GM12874 (cell line): ENCODE measurements around the gene RUSF1.

Source experiments
- TF ChIP-seq, protein P1 (sequence below): IDR thresholded peaks from 2 replicates; pipeline ENCODE4 v1.5.1; 2011; ENCODE audit warnings: low read depth, mild to moderate bottlenecking, control low read depth, low read length, moderate library complexity; ENCODE audit not compliant: insufficient read depth

RUSF1 gene

DNA sequence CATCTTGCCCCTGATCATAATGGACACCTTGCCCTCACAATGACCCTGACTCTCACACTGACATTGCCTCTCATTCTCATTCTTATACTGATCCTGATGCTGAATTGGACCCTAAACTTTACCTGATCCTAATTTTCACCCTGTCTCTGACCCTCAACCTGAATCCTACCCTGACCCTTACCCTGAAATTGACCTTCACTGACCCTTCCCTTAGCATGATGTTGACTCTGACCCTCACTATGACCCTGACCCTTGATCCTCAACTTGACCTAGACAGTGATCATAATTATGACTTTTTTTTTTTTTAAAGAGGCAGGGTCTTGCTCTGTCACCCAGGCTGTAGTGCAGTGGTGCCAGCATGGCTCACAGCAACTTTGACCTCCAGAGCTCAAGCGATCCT is 22.9 kb upstream of the RUSF1 start:
- TF ChIP-seq, protein P1, sequence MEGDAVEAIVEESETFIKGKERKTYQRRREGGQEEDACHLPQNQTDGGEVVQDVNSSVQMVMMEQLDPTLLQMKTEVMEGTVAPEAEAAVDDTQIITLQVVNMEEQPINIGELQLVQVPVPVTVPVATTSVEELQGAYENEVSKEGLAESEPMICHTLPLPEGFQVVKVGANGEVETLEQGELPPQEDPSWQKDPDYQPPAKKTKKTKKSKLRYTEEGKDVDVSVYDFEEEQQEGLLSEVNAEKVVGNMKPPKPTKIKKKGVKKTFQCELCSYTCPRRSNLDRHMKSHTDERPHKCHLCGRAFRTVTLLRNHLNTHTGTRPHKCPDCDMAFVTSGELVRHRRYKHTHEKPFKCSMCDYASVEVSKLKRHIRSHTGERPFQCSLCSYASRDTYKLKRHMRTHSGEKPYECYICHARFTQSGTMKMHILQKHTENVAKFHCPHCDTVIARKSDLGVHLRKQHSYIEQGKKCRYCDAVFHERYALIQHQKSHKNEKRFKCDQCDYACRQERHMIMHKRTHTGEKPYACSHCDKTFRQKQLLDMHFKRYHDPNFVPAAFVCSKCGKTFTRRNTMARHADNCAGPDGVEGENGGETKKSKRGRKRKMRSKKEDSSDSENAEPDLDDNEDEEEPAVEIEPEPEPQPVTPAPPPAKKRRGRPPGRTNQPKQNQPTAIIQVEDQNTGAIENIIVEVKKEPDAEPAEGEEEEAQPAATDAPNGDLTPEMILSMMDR = no peak

DNA sequence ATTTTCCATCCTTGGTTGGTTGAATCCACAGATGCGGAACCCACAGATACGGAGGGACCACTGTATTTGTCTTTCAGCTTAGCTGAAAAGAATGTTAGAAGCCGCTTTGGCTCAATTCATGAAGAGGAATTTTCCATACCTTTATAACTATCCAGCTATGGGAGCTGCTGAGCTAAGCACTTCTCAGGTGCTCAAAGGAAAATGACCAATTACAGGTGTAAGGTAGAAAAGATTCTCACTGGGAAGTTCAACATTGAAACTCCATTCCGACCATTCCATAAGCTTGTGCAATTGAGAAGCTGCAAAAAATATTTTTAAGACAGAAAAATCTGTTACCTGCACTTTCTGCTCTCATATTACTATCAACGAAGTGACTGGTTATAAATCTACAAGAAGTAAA is 22.2 kb upstream of the RUSF1 start:
- TF ChIP-seq, protein P1 = no peak

DNA sequence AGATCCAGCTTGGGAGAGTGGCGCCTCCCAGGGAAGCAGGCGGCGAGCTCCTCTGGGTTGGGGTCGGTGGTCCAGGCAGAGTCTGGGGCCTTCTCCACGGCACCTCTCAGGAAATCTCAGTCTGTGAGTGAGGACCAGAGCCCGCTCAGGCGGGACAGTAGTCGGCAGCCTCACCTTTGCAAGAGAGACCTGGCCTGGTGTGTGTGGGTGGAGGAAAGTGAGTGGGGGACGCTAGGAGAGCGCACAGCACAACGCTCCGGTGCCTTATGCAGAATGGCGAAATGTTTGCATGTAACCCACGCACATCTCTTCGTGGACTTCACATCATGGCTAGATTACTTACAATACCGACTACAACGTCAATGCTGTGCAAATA is 21.7 kb upstream of the RUSF1 start:
- TF ChIP-seq, protein P1 = no peak

DNA sequence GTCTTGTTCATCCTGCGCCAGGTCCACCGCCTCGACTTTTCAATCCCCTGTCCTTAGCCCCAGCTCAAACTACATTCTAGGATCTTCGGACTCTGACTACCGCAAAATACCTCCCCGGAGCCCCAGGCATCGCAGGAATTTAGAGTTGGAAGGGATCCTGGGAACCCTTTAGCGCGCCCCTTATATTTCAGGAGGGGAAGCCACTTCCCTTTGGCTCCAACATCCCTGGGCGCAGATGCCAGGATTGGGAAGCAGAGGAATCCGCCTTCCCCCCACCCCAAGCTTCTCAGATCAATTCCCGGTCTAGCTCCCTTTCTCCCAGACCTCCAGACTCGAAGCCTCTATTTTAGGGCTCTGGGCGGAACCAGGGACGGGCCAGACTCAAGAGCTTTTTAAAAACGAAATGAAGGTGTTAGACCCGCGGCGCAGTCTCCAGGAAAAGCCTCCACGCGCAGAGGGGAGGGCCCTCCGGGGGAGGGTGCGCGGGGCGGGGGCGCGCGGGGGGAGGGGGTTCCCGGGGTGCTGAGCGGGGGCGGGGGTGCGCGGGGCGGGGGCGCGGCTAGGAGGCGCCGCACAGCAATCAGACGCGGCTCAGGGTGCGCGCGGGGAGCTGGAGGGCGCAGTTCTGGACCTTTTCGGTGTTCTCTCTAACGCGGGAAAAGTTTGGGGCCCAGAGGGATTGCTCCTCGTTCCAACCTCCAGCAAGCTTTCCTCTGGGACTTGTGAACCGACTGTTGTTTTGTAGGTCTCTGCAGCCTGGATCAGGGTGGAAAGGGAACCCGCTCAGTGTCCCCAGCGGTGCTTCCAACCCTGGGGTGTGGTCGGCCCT is 21.1 kb upstream of the RUSF1 start:
- TF ChIP-seq, protein P1 = no peak

DNA sequence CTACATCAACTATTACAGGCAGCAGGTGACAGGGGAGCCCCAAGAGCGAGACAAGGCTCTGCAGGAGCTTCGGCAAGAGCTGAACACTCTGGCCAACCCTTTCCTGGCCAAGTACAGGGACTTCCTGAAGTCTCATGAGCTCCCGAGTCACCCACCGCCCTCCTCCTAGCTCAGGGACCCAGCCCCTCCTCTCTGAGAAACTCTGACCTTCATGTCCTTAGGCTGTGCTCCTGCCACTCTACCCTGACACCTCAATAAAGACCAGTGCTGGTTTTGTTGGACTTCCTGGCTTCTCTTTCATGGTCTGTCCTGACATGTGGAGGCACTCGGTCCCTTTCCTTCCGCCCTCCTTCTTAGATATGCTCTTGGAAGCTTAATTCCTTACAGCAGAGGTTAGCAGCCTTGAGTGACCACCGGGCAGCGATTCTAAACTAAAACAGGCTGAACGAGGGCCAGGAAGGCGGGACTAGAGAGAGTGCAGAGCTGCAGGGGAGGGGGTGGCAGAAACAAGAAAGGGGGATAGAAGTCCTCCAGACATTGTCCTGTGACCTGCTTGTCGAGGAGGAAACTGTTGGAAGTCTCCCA is 20.4 kb upstream of the RUSF1 start:
- TF ChIP-seq, protein P1 = no peak

DNA sequence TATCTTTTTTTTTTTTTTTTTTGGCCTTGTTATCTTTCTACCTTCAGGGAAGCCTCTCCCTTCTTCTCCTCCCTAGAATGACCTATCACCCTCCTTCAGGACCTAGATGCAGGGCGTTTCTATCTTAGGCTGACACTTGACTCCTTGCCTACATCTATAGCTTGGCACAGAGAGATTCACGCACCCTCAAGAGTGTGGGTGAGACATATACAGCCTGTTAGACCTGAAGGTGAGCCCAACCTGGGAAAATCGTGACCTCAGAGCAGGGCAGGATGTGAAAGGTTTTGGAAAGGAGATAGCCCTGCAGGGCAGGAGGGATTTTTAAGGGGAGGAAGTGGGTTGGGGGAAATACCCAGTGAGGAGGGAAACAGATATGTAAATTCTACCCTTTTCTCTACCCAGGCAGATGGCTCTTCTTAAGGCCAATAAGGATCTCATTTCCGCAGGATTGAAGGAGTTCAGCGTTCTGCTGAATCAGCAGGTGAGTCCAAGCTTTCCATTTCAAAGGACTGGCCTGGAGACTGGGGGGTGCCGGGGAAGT is 19.6 kb upstream of the RUSF1 start, which contains the start of gene AHSP:
TSS of gene AHSP (plus strand) at position 167 of the 541 bp plus-strand sequence. CDS start at position 407, 240 bp downstream.
- TF ChIP-seq, protein P1 = no peak

DNA sequence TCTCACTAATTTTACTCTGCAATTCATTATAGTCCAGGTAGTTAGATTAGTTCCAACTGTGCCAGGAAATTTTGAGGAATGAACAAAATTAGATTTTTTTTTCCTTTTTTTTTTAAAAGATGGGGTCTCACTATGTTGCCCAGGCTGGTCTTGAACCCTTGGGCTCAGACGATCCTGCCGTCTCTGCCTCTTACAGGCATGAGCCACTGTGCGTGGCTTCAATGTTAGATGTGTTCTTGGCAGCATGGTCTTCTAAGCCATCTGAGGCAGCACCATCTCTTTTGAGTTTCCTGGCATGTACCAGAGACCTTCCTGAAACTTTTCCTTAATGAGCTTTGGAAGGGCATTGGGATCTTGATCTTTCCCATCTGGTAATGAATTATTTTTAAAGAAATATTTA is 16.9 kb upstream of the RUSF1 start:
- TF ChIP-seq, protein P1 = no peak
